Measurements from ENCODE around the gene GHRL. TPM values are rescaled to one million over a fixed set of nuclear protein-coding genes. Genes with fewer than 3 reads are reported as not detected.

Gene GHRL
- total and polyA plus RNA-seq, 7 donors = 0.16 to 0.88 (median 0.18) TPM; not detected in 4

GRCh38 chr3:10281951-10282350 is 10.8 kb downstream of the GHRL start:
- Histone ChIP-seq H3K36me3 (ENCODE audit: insufficient read depth in 1 of 2, low read depth in 1 of 2) (peaks cover 13 to 91% of the 10 kb centered on the region in 2 donors), H3K27ac (no peak overlapping the region), H3K27me3 (ENCODE audit: insufficient read depth in 3 of 3, low read length in 2 of 3) (no peaks in the 10 kb centered on the region), H3K9me3 (no peaks in the 10 kb centered on the region), H3K4me1 (no peaks in the 10 kb centered on the region), H3K4me3 (no peak overlapping the region)
- intact Hi-C loops (cut with DNase I) = no loop called here
- no peak for ATAC-seq
- TF ChIP-seq CTCF (IDR thresholded peaks at IDR 0.05) = no peak
- no peak for DNase-seq
- 82 to 84% (median 83%) methylated on average over 5 of the region's 5 CpGs for WGBS, 3 donors

- WGBS, 3 donors = 85 to 90% (median 85%) methylated on average over 6 of the region's 6 CpGs
These were observed 12.2 kb downstream of the GHRL start for GRCh38 chr3:10280571-10280970.

GRCh38 chr3:10280177-10280529 is 12.6 kb downstream of the GHRL start:
- peaks cover 13 to 85% of the 10 kb centered on the region in 2 donors for H3K36me3 ChIP-seq (ENCODE audit: insufficient read depth in 1 of 2, low read depth in 1 of 2)
- 79 to 82% (median 82%) methylated on average over 5 of the region's 5 CpGs for WGBS, 3 donors
- H3K27ac ChIP-seq = no peak overlapping the region
- H3K9me3 ChIP-seq = no peaks in the 10 kb centered on the region
- ATAC-seq (no peak), DNase-seq (no peak)
- no peak for TF ChIP-seq CTCF (IDR thresholded peaks at IDR 0.05)
- no peaks in the 10 kb centered on the region for H3K4me1 ChIP-seq
- no peaks in the 10 kb centered on the region for H3K27me3 ChIP-seq (ENCODE audit: insufficient read depth in 3 of 3, low read length in 2 of 3)
- no peak overlapping the region for H3K4me3 ChIP-seq
- intact Hi-C loops (cut with DNase I) = no loop called here

More at GRCh38 chr3:10280571-10280970, 12.2 kb downstream of the GHRL start:
- no peak for TF ChIP-seq CTCF (IDR thresholded peaks at IDR 0.05)
- Histone ChIP-seq H3K27ac (no peak overlapping the region), H3K9me3 (no peaks in the 10 kb centered on the region), H3K4me3 (no peak overlapping the region), H3K27me3 (ENCODE audit: insufficient read depth in 3 of 3, low read length in 2 of 3) (no peaks in the 10 kb centered on the region), H3K36me3 (ENCODE audit: insufficient read depth in 1 of 2, low read depth in 1 of 2) (peaks cover 13 to 89% of the 10 kb centered on the region in 2 donors), H3K4me1 (no peaks in the 10 kb centered on the region)
- intact Hi-C loops (cut with DNase I) = no loop called here
- no peak for ATAC-seq
- no peak for DNase-seq

- peaks cover 13 to 80% of the 10 kb centered on the region in 2 donors for H3K36me3 ChIP-seq (ENCODE audit: insufficient read depth in 1 of 2, low read depth in 1 of 2)
- WGBS, 3 donors = 93 to 94% (median 93%) methylated on average over 13 of the region's 13 CpGs
- H3K9me3 ChIP-seq = no peaks in the 10 kb centered on the region
- peaks cover 5% of the 10 kb centered on the region for H3K4me1 ChIP-seq
- intact Hi-C loops (cut with DNase I) = no loop called here
- no peaks in the 10 kb centered on the region for H3K27me3 ChIP-seq (ENCODE audit: insufficient read depth in 3 of 3, low read length in 2 of 3)
- H3K27ac ChIP-seq = no peak overlapping the region
- no peak for TF ChIP-seq CTCF (IDR thresholded peaks at IDR 0.05)
- ATAC-seq (no peak), DNase-seq (no peak)
- no peak overlapping the region for H3K4me3 ChIP-seq
These were observed 13.2 kb downstream of the GHRL start for GRCh38 chr3:10279384-10280176.

GRCh38 chr3:10278501-10278900 is 14.2 kb downstream of the GHRL start:
- intact Hi-C loops (cut with DNase I) = no loop called here
- TF ChIP-seq CTCF (IDR thresholded peaks at IDR 0.05) = no peak
- no peak overlapping the region for H3K4me3 ChIP-seq
- H3K27ac ChIP-seq = no peak overlapping the region
- H3K27me3 ChIP-seq (ENCODE audit: insufficient read depth in 3 of 3, low read length in 2 of 3) = no peaks in the 10 kb centered on the region
- peaks cover 16% of the 10 kb centered on the region for H3K4me1 ChIP-seq
- peaks cover 13 to 71% of the 10 kb centered on the region in 2 donors for H3K36me3 ChIP-seq (ENCODE audit: insufficient read depth in 1 of 2, low read depth in 1 of 2)
- no peak for DNase-seq
- 92 to 100% (median 100%) methylated on average over 1 of the region's 1 CpG for WGBS, 3 donors
- no peaks in the 10 kb centered on the region for H3K9me3 ChIP-seq
- no peak for ATAC-seq
